Stimulated activated CD8-positive, alpha-beta memory T cell treated with anti-CD3 and anti-CD28 coated beads, Interleukin-7, amount 100 ng/mL, for 1 hour (primary cell): ENCODE measurements around the gene PVALEF.
"Not testable (repeated sequence)": the region's sequence is repeated elsewhere in the genome, so short reads cannot be mapped to it uniquely, and the experiment has no call there.

Experiments
- DNase-seq, 2 donors: peaks; one replicate each; pipeline ENCODE4 v3.0.0-alpha.2; 2020; ENCODE audit warnings: low read depth in 2 of 2

The PVALEF gene

DNA sequence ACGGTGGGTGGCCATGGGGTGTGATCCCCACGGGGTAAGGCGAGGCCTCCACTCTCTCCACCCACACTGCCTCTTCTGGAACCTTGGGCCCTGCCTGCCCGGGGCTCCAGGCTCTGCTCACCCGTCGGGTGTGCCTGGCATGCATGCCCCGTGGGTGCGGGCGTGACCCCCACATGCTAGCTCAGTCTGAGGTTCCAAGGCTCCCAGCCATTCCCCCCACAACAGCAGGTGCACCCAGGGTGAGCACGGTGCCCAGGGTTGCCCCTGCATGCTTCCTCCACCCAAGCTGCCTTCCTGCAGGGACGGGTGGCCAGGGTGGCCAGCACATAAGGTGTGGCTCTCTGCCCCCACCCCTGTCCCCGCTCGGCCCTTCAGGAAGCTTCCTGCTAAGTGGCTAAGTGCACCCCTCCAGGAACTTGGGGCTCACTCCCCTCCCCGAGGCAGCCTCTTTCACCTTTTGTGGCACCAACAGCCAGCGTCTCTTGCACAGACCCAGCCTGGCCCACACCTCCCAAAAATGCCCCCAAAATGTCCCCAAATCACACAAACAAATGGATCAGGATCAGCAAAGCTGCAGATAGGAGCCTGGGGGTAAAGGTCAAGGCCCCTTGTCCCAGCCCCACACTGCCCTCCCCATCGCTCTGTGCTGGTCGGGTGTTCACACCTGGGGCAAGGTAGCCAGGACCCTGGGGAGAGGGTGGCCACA, 21.4 kb upstream of the PVALEF start:
- no peak for DNase-seq

DNA sequence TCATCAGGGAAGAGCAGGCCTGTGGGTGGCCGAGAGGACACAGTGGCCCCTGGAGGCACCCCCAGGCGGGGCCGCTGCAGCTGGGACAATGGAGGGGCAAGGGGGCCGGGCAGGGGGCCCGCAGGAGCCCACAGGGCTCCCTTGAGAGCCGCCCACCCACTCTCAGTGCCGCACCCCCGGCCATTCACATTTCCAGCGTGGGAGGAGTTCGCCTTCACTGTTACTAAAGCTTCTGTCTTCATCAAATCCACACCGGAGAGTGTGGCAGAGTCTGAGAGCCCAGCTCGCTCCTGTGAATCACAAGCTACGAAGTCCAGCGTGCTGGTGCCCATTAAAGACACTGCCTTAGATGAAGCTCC, 20.9 kb upstream of the PVALEF start:
- no peak for DNase-seq

DNA sequence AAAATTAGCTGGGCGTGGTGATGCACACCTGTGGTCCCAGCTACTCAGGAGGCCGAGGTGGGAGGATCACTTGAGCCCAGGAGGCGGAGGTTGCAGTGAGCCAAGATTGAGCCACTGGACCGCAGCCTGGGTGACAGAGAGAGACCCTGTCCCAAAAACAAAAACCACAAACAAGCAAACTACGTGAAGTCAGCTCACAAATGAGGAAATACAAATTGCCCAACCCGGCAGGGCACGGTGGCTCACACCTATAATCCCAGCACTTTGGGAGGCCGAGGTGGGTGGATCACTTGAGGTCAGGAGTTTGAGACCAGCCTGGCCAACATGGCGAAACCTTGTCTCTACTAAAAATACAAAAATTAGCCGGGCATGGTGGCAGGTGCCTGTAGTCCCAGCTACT, 19.1 kb upstream of the PVALEF start:
- DNase-seq, result not testable (repeated sequence)

GRCh38 chr17:81147701-81148100, 17.6 kb upstream of the PVALEF start:
- no peak for DNase-seq

DNA sequence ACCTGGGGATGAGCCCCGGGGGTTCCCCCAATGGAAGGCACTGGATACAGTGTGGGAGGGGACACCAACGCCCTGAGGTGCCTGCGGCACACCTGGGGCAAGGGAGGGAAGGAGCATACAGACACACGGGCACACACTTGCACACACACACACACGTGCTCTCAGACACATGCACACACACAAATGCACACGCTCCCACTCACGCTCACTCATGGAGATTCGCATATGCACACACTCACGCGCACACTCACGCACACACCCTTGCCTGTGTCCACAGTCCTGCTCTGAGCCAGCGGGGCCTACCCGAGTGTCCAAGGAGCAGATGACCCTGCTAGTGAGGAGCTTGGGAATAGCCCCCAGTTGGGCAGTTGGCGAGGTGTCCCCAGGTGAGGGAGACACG, 16.7 kb upstream of the PVALEF start:
- no peak for DNase-seq

GRCh38 chr17:81148986-81149533, 16.2 kb upstream of the PVALEF start:
- DNase-seq, result no peak

GRCh38 chr17:81150377-81151077, 14.8 kb upstream of the PVALEF start:
- no peak for DNase-seq

- DNase-seq, result no peak
Observed at GRCh38 chr17:81151278-81151677, 14.0 kb upstream of the PVALEF start.

- no peak for DNase-seq
Observed at GRCh38 chr17:81152288-81152828, 12.9 kb upstream of the PVALEF start.

- DNase-seq, result no peak
Observed at GRCh38 chr17:81153340-81153803, 11.9 kb upstream of the PVALEF start.

DNA sequence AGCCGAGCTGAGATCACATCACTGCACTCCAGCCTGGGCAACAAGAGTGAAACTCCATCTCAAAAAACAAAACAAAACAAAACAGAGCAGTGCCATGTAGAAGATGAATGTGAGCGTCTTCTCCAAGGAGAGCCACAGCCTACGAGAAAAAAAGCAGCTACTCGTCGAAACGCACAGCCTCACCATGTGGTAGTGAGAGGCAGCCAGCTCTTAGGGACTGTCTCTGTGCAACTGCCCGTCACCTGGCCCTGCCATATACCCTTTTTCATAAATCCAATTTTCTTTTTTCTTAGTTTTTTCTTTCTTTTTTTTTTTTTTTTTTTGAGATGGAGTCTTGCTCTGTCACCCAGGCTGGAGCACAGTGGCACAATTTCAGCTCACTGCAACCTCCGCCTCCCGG, 11.3 kb upstream of the PVALEF start:
- DNase-seq, result not testable (repeated sequence)

DNA sequence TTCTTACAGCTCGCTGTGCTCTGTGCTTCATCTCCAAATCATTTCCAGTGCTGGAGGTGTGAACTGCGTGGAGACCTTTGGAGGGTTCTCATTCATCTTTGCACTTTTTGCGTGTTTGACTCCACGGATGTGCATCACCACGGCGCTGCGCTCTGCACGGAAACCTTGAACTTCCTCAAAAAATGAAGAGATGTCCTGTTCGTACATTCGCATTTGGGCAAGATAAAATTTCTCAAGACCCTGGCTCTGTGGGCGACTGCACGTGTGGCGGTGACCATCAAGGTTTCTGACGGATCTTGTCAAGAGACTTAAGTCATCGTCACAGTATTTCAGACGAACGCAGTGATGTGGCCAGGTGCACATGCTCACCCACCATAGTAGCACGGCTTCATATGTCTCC, 10.3 kb upstream of the PVALEF start:
- no peak for DNase-seq

DNA sequence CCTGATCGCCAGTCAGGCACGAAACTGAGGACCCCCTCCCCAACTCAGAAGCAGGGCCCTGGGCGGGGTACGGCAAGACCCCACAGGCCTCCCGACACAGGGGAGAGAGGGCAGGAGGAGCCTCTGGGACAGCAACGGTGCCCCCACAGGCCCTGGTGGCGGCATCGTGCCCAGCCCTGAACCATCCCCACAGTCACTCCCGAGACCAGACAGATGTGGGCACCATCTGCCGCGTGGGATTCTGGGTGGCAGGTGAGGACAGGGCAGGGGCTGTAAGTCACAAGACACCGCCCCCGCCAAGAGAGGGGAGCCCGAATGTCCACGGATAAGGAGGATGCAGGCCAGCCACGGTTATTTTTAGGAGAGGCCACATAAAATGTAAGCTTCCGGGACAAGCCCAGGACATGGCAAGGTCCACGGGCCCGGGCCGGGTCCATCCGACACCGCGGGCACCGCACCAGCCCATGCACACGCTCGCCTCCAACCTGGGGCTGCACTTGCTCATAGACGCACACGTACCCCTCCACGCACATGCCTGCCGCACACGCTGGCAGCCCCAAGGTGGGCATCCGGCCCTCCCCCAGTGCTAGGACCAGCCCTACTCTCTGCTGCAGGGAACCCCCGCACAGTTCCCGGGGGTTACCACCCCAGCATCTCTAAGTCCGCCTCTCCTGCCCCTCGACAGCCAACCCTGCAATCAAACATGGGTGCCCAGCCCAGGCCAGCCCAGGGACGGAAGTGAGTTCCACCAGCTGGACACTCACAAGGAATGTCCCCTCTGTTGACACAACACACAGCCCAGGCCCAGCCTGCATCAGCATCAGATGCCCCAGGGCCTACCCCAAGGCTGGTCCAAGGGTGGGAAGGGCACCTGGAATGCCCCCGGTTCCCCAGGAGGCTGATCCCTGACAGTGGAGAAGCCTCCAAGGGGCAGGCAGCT, 8.2 kb upstream of the PVALEF start:
- DNase-seq, result no peak

DNA sequence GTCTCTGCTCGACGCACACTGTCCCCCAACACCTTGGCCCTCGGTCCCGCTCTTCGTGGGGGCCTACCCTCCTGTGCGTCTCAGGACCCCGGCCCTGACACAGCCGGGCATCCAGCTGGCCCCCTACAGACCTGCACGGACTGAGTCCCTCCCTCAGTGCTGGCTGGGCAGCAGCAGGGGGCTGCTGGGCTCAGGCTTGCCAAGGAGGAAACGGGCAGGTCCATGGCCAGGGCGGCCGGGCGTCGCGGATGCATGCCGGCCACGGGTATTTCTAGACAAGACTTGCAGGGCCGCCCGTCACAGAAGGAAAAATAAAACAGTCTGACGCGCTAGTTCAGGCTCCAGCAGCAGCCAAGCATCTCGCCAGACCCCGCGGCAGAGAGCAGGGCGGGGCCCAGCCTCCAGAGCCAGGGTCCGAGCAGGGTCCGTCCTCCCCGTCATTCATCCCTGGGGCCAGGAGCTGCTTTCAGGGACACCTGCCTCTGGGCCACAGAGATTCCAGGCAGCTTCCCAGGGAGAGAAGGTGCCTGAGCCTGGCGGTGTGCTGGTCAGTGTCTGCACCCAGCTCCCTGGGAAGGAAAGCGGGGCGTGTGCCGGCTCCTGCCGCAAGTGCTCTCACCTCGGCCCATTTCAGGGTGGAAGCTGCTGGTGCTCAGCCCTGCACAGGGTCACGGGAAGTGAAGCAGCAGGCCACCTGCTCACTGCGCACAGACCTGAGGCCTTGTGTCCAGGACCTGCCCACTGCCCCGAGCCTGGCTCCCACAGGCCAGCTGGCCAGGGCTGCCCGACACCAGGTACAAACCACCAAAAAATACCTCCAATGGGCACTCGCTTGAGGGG, 7.2 kb upstream of the PVALEF start:
- DNase-seq, result no peak

DNA sequence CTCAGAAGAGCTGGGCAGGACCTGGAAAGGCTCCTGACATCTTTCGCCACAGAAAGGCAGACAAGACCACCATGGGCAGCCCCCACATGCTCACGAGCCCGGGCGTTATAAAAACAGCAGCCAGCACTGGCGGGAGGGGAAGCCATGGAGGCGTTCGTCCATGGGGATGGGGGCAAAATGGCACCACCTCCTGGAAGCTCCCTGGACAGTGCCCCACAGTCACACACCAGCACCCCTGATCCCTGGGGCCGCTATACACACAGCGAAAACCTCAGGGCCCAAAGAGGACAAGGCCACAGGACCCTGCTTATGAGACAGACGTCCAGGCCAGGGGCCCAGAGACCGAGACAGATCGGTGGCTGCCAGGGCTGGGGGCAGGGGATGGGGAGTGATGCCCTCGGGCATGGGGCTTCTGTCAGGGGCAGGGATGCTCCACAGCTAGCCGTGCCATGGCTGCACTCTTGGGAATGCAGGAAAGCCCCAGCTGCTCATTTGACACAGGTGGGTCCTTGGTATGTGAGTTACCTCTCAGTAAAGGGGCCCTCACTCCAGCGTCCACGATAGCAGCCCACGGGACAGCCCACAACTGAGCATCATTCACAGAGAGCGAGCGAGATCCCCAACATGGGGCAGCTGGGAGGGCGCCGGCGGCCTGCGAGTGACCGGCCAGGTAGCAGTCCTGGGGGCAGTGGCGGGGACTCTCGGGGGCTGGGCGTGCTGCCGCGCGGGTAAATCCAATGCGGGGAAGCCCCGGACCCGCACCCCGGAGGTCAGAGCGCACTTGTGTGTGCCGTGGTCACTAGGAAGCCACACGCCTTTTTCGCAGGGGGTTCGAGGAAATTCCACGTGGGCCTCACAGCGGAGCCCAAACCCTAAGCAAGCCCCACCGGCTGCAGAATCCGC, 6.4 kb upstream of the PVALEF start:
- no peak for DNase-seq

DNA sequence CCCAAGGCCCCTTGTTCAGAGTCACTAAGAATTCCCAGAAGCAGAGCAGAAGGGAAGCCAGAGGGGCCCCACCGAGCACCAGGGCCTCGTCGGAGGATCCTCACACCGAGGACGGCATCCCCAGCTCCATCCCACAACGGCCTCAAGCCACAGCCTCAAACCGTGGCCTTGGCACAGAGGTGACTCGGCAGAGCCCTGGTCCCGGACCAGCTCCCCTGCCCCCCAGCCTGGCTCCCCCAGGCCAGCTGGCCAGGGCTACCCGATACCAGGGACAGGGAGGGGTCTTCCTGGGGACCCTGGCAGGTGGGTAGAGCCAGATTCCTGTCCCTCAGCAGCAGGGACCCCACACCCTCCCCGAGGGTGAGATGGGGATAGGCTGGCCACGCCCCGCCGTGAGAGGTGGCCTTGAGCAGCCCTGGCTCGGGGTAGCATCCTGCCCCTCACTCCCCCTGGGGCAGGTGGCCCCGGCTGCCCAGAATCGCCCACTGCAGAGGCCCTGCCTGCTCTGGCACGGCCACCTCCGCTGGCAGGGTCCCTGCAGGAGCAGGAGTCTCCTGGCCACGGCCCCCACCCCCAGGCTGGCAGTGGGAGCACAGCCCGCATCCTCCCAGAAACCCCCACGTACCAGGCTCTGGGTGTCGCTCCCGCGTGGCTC, 5.6 kb upstream of the PVALEF start:
- no peak for DNase-seq

DNA sequence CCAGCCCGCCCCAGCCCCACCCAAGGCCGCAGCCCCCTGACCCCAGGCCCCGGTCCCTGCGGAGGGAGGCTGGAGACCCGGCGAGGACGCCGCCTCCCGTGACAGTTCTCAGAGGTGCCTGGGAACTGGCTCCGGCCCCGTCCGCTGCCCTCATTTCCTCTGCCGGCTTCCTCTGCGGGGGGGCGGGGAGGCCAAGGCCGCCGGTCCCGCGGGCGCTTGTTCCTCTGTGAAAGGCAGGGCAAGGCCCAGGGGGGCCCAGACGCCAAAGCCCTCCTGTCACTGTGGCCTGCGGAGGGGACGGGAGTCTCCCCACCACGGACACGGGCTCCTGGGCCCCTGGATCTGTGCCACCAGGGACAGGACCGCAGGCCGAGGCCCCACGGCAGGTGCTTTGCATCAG, 5.0 kb upstream of the PVALEF start:
- DNase-seq, result no peak

GRCh38 chr17:81160747-81161453, 4.4 kb upstream of the PVALEF start:
- no peak for DNase-seq

GRCh38 chr17:81161536-81161935, 3.8 kb upstream of the PVALEF start:
- no peak for DNase-seq
